Pons (tissue), 1 donor: Measurements from ENCODE around the gene LBR.
"Not testable (repeated sequence)": the region's sequence is repeated elsewhere in the genome, so short reads cannot be mapped to it uniquely, and the experiment has no call there.

ENCODE experiments used
- DNase-seq: peaks from one replicate; pipeline ENCODE4 v3.0.0-alpha.2; 2016; ENCODE audit warnings: low spot score

LBR gene

DNA sequence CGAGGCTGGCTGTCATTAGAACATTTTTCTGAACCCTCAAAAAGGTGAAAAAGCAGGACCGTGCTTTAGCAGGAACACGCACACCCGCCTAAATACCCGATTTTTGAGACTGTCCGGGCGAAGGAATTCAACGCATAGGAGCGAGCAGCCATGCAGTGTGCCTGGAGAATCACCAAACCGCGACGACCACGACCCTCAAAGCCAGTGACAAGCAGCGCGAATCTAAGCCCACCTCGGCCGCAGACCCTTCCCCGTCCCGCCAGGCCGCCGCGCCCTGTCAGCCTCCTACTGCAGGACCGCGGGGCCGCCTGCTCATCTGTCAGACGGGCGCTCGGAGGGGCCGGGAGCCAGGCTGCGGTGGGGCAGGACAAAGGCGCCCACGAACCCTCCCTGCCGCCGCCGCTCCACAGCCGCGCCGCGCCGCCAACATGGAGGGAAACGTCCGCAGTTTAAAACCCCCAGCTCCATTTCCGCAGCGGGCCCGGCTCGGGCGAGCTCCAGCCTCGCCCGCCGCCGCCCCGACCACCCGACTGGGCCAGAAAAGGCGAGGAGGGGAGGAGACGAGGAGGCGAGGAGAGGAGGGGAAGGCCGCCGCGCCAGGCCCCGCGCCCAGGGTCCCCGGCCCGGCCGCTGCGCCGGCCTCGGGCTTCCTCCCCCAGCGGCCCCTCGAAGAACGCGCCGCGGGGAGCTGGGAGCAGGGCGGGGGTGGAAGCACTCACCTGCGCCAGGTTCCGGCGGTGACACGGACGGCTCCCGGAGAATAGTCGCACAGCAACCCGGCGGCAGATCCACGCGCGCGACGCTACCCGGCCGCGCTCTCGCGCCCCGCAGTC is at the start of gene LBR:
TSS of gene LBR (minus strand) at position 804 of the 833 bp plus-strand sequence. CDS start 3,963 bp downstream, outside the sequence.
- no peak for DNase-seq

DNA sequence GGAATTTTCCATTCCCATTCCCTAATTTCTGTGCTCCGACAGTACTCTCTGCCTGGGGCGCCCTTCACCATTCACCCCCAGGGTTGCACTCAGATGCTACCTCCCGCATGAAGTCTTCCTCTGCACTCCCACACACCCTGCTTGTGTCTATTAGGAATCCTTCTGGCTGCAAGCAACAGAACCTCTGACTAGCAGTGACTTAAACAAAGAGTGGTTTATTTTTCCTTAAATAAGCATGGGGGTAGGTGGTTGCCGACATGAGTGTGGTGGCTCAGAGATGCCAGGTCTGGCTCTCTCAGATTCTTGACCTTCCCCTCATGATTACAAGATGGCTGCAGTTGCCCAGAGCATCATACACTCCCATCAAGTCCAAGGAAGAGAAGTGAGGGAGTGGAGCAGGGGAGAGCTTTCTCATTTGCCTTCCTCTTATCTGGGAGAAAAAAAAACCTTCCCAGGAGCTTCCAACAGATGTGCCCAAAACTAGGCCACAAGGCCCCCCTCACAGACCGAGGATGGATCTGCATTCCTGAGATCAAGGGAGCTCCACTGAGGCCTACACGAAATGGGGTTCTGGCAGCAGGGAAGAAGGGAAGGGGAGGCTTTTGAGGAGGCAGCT is 49.6 kb upstream of the LBR start:
- no peak for DNase-seq

DNA sequence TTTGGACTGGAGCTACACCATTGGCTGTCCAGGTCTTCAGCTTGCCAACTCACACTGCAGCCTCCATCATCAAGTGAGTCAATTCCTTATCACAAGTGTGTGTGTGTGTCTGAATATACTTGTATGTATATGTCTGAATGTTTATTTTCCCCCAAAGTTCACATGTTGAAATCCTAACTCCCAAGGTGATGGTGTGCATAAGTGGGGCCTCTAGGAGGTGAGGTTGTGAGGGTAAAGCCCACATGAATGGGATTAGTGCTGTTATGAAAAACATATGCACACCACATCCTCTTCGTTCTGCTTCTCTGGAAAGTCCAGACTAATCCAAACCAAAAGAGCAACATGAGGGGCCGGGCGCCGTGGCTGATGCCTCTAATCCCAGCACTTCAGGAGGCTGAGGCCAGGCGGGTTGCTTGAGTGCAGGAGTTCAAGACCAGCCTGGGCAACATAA is 48.7 kb upstream of the LBR start:
- no peak for DNase-seq

DNA sequence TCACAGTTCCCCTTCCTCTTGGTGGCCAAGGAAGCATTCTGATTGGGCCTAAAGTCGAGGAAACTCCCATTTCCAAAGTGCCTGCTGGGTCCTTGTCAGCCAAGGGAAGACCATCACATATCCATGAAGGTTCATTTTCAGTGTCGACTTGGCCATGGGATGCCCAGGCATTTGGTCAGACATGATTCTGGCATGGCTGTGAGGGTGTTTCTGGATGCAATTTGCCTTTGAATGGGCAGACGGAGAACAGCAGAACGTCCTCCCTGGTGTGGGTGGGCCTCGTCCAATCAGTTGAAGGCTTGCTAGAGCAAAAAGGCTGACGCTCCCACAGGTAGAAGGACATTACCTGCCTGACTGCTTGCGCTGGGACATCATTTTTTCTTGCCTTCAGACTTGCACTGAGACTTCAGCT is 48.3 kb upstream of the LBR start:
- no peak for DNase-seq

DNA sequence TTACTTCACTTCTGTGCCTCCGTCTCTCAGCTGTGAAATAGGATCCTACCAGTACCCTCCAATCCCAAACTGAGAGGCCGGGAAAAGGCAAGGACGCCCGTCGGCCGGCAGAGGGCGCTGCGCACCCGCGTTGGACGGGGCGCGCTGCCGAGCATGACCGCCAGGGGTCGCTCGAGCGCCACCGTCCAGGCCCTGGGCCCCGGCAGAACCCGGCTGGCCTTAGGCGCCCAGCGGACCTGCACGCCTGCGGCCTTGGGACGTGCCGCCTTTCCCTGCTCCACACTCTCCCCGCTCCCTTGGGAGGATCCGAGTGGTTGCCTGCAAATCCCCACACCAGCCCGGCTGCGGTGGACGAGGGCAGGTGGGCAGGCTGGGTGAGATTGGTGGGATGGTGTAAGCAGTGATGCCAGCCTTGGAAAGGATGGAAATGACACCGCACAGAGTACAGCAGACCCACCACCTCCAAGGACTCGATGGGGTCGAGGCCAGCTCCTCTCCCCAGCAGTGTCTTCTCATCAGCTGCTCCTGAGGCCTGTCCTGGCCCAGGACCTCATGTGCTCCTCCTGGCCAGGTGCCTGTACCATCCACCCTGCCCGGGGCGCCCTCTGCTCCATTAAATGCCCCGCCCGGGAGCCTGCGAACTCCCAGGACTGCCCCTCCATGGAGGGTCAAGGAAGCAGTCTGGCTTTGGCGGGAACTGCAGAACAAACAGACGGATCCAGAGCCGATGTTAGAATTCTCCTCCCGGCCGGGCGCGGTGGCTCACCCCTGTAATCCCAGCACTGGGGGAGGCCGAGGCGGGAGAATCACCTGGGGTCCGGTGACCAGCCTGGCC is 47.4 kb upstream of the LBR start:
- DNase-seq, result peak; percentile 70

DNA sequence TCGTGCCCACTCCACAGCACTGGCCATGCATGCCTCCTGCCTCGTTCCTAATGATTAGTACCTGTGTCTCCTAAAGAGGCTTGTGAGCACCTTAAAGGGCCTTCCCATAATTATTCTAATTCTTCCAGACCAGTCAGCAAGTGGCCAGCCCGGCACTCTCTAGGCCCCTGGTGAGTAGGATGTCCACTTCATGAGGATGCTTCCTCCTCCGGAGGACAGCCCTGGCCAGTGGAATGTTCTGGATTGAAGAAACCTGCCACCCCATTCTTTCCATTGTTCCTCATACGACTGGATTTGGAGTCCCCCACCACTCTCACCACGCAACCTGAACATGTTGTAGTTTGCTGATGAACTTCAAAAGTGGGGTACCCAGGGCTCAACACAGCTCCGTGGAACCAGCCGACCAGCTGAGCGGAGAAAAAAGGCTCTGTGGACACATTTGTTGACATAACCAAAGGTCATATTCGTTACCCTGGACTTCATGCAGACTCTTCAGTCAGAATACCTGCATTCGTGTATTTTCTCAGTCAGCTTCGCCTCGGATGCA is 46.7 kb upstream of the LBR start:
- no peak for DNase-seq

DNA sequence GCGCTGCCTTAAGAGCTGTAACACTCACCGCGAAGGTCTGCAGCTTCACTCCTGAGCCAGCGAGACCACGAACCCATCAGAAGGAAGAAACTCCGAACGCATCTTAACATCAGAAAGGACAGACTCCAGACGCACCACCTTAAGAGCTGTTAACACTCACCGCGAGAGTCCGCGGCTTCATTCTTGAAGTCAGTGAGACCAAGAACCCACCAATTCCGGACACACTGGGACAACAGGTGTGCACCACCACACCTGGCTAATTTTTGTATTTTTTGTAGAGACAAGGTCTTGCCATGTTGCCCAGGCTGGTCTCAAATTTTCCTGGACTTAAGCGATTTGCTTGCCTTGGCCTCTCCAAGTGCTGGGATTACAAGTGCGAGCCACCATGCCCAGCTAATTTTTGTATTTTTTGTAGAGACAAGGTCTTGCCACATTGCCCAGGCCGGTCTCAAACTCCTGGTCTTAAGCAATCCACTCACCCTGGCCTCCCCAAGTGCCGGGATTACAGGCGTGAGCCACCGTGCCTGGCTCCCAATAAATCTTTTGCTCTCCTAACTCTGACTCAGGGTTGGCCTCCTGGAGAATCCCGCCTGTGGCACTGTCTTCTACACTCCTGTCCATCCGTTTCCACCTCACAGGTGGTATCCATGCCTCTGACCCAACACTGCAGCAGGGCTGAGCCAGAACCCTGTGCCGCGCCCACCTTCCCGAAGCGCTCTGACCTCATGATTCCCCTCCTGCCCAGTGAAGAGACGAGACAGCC is 46.0 kb upstream of the LBR start:
- DNase-seq, result not testable (repeated sequence)

DNA sequence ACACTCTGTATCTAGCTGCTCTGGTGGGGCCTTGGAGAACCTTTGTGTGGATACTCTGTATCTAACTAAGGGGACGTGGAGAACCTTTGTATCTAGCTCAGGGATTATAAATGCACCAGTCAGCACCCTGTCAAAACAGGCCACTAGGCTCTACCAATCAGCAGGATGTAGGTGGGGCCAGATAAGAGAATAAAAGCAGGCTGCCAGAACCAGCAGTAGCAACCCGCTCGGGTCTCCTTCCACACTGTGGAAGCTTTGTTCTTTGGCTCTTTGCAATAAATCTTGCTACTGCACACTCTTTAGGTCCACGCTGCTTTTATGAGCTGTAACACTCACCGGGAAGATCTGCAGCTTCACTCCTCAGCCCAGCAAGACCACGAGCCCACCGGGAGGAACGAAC is 45.4 kb upstream of the LBR start:
- DNase-seq, result peak; percentile 53

DNA sequence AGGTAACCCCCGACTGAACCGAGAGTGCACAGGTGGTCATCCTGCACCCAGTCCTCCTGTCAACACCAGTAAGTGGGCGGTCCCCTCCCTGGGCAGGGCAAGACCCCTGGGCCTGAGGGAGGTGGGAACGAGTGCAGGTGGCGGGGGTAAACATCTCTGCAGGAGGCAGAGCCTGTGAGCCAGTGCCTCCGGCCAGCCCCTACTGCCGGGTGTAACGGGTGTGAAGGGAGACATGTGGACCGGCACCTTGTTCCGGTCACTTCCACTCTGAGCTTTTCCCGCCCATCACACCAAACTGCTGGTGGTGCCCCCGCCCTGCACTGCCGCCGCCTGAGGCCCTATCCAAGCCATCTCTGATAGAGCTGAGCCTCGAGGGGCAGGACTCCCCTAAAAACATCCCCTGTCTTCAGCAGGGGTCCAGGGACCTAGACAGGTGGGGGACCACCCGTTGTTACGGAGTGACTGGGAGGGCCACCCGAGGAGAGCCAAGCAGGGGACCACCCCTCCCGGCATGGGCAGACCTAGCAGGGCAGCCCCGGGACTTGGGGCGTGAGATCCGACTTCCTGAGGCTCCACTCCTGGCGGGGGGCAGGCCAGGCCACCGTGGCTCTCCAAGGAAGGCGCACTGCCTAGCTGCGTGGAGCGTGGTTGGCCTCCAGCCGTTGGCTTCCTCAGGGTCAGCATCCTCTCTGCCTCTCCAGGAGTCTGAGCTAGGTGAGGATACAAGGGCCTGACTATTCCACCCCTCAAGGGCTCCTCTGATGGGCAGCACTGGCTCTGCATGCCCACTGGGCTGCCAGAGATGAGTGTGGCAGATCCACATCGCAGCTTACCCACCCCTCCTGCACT is 43.8 kb upstream of the LBR start:
- DNase-seq, result no peak

DNA sequence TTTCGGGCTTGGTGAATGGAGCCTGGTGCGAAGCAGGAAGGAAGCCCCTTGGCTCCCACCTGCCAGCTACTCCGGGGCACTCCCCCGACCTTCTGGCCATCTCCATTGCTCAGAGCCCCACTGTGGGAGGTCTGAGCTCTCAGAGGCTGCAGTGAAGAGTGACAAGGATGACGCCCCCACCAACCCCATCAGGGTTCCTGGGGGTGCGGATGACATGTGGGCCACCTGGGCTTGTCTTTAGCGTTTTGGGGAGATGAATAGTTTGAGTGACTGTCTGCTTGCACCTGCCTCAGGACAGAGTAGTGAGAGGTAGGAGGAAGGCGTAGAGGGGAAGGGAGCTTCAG is 43.2 kb upstream of the LBR start:
- DNase-seq, result no peak

DNA sequence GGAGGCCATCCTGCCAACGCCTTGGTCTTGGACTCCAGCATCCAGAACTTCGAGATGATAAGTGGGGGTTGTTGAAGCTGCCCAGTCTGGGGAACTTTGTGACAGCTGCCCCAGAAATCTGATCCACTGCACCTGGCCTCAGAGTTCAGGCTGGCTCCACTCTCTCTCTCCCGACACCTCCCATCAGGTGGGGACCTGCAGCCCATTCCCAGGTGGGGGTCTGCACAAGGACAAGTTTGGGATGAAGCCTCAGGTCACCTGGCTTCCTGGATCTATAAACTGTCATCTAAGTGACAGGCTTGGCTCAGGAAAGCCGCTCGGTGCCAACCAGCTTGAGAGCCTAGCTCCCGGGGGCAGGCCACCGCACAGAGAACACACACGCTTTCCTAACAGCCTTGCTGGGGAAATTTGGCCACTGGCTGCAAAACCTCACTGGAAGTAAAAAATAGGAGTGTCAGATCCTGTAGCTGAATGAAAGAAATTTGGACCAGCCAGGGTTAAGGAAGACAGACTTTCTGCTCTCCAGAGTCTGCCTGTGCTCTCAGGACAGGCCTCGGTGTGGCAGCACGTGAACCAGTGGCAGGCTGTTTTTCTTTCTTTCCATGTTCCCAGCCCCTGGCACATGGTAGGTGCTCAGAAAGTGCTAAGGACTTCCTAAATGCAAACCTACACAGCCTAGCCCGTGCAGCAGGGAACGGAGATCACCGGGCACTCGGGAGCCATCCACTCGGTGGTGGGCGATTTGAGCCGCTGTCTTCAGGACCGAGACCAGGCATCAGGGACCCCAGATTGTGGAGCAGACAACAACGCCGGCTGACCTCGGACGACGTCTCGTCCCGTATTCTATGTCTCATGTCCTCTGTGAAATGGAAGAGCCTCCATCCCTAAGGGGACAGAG is 42.6 kb upstream of the LBR start:
- no peak for DNase-seq

DNA sequence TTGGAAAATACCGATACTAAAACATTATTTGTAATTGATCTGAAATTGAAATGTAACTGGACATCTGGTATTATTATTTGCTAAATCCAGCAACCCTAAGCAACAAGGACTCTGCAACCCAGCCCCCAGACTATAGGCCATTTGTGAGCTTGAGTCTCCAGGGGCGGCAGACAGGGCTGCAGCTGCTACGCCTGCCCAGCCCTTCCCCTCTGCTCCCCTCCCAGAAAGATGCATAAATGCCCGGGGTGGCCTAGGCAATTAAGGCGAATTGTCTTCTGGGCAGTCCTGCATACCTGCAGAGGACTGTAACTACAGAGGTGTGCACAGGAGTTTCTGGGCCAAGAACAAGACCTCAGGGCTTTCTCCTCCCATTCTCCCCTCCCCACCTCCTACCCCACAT is 41.2 kb upstream of the LBR start:
- DNase-seq, result no peak

DNA sequence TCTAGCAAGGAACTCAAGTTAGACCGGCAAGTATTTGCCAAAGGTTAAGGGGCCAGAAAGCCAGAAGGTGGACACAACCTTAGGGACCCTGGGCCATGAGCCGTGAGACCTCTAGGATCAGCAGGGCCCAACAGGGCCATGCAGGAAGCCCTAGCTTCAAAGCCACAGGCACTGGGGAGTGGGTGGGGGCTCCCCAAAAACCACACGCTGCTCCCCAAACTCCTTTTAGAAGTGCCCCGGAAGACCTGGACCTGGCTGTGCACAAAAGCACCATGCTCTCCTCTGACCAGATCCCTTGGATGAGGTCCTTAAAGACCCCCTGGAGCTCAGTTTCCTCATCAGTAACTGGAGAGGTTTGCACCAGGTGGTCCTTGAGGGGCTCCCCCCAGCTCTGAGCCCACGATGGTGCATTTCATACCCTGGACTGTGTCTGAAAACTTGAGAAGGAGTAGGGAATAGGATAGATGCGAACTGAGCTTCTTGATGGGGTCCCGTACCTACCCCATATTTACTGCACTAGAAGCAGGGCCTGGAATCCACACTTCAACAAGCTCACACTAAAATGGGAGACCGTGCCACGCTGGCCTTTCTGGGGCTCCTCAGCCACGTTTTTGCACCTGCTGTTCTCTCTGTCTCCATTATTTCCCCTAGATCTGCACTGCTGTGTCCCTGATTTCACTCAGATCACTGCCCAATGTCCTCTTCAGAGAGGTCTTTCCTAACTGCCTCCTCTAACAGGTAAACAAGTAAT is 40.6 kb upstream of the LBR start:
- no peak for DNase-seq

DNA sequence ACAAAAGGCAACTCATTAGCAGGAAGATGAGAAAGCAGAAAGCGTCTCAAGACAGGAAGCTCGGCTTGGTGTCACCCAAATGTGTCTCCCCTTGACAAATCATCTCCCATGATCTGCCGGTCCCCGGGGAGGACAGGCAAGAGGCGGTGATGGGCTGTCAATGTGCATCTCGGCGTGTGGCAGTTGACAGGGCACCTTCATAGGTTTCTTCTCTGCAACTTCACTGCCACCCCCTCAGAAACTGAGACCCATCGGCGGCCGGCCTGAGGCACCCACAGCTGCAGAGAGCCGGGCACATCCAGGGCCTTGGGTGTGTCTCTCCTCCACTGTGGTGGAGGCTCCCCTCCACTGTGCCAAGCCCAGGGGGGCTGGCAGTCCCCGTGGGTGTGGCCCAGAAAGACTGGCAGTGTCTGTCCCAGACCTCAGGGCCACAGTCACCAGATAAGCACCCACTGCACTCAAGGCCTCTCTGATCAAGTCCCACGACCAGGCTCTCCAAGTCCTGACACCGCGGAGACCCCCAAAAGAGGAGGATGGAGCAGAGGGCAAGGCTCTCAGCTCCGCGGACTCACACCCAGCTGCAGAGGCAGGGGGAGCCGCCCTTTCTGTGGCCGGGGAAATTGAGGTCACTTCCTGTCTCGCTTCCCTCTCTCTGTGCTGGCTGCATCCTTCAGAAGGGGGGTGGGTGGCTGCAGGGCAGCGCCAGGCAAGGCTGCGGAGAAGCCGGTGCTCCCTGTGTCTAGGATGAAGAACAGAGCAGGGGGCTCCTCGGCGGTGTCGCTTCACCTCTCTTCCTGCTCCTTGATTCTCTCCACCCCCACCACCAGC is 39.6 kb upstream of the LBR start:
- DNase-seq, result peak; percentile 57

DNA sequence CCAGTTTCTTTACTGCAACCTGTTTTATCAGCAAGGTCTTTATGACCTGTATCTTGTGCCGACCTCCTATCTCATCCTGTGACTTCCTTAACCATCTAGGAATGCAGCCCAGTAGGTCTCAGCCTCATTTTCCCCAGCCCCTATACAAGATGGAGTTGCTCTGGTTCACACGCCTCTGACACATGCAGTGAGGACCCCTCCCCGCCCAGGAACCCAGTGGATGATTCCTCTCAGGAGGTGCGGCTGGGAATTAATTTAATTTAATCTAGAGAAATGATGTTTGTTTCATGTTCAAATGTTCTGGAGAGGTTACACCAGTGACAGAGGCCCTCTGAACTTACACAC is 39.0 kb upstream of the LBR start:
- no peak for DNase-seq

DNA sequence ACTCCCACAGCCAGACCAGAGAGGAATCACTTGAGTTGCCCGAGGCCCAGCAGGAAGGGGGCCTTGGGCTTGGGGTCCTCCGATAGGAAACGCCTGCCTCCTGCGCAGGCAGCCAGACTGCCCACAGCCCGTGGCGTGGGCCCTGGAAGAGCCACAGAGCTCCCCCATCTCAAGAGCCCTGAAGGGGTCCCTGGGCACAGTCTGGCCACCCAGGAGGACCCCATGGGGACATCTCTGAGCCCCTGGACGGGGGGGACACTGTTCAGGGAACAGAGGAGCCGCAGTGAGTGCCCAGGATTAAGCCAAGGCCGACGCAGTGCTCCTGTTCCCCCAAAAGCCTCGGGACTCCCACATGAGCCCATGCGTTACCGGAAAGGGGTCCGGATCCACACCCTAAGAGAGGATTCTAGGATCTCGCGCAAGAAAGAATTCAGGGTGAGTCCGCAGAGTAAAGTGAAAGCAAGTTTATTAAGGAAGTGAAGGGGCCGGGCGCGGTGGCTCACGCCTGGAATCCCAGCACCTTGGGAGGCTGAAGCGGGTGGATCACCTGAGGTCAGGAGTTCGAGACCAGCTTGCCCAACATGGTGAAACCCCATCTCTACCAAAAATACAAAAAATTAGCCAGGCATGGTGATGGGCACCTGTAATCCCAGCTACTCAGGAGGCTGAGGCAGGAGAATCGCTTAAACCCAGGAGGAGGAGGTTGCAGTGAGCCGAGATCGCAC is 38.1 kb upstream of the LBR start:
- no peak for DNase-seq
